GM12878 (cell line): ENCODE data around the gene PLCB2.

Experiments used
- CTCF ChIP-seq, 3 experiments: IDR thresholded peaks in 2 of 3; conservative IDR thresholded peaks in 1 of 3; 2 replicates each; pipeline ENCODE4 v1.5.1; 2011; ENCODE audit warnings: low read depth in 3 of 3, low read length in 3 of 3, mild to moderate bottlenecking in 3 of 3, control low read depth in 2 of 3, moderate library complexity in 2 of 3, inconsistent platforms in 1 of 3, mixed read lengths in 1 of 3; ENCODE audit not compliant: control insufficient read depth in 2 of 3, insufficient read depth in 1 of 3; ENCODE audit errors: extremely low read depth in 1 of 3
- JUNB ChIP-seq: IDR thresholded peaks from 2 replicates; pipeline ENCODE4 v1.6.1; 2016; ENCODE audit warnings: antibody characterized with exemption, mild to moderate bottlenecking
- MAX ChIP-seq: IDR thresholded peaks from 2 replicates; pipeline ENCODE4 v1.6.1; 2012; ENCODE audit warnings: low read depth, low read length, improper control_type of control experiment
- NR2C1 ChIP-seq: fragments of 450-650 bp; IDR thresholded peaks from 2 replicates; pipeline ENCODE4 v1.6.1; 2017; ENCODE audit warnings: antibody characterized with exemption, mild to moderate bottlenecking, moderate library complexity
- TF ChIP-seq, protein P1 (sequence below): fragments of 450-650 bp; IDR thresholded peaks from 2 replicates; pipeline ENCODE4 v1.6.1; 2017; ENCODE audit warnings: mild to moderate bottlenecking

- TF ChIP-seq NR2C1 (no peak), JUNB (no peak), MAX (no peak), CTCF (IDR thresholded peaks at IDR 0.05 in 2 of 3, conservative IDR thresholded peaks at IDR 0.05 in 1 of 3; ENCODE audit: control insufficient read depth in 2 of 3, extremely low read depth in 1 of 3, insufficient read depth in 1 of 3, low read depth in 3 of 3, low read length in 3 of 3) (no peak)
- TF ChIP-seq, protein P1, sequence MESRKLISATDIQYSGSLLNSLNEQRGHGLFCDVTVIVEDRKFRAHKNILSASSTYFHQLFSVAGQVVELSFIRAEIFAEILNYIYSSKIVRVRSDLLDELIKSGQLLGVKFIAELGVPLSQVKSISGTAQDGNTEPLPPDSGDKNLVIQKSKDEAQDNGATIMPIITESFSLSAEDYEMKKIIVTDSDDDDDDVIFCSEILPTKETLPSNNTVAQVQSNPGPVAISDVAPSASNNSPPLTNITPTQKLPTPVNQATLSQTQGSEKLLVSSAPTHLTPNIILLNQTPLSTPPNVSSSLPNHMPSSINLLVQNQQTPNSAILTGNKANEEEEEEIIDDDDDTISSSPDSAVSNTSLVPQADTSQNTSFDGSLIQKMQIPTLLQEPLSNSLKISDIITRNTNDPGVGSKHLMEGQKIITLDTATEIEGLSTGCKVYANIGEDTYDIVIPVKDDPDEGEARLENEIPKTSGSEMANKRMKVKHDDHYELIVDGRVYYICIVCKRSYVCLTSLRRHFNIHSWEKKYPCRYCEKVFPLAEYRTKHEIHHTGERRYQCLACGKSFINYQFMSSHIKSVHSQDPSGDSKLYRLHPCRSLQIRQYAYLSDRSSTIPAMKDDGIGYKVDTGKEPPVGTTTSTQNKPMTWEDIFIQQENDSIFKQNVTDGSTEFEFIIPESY: no peak
Measured at GRCh38 chr15:40289140-40289775, 18.5 kb downstream of the PLCB2 start.
